NCI-H82 treated with DMSO at 0.1 percent for 48 hours (cell line): Measurements from ENCODE around the gene ANKRD11.
"Not testable (repeated sequence)": the region's sequence is repeated elsewhere in the genome, so short reads cannot be mapped to it uniquely, and the experiment has no call there.

Experiments
- DNase-seq: peaks from one replicate; lab custom pipeline; 2025; ENCODE audit not compliant: unreplicated experiment; lab: John Stamatoyannopoulos, UW

ANKRD11 gene

GRCh38 chr16:89454378-89455125 is 35.8 kb downstream of the ANKRD11 start:
- not testable (repeated sequence) for DNase-seq

DNA sequence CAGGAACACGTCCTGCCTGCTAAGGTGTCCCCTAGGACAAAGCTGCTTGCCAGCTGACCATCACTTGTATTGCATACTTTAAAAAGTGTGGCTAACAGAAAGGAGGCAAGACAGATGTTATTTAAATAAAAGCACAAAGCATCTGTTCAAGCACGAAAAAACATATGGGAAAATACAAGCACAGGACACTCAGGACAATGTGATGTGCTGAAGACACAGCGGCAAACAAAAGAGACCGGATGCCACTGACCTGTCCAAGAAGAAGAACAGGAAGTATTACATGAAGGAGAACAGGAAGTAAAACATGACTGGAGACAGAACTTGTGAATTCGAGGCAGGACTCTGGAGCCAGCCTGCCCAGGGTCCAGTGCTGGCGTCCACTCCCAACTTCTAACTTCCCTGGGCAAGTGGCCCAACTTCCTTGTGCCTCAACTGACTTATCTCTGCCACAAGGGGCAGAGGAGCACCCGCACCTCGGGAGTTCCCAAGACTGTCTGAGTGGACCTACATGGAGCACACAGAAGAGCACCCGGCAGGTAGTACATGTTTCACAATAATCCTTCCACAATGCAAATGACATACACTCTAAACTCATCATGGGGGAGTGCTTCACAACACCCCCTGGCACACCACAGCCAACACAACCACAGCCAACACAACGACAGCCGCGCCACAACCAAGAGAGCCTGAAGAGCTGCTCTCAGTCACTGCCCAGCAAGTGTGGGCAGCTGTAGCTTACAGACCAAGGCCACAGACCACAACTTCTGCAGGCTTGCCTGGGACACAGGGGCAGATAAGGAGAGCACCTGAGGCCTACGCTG is 36.6 kb downstream of the ANKRD11 start:
- DNase-seq, result no peak

DNA sequence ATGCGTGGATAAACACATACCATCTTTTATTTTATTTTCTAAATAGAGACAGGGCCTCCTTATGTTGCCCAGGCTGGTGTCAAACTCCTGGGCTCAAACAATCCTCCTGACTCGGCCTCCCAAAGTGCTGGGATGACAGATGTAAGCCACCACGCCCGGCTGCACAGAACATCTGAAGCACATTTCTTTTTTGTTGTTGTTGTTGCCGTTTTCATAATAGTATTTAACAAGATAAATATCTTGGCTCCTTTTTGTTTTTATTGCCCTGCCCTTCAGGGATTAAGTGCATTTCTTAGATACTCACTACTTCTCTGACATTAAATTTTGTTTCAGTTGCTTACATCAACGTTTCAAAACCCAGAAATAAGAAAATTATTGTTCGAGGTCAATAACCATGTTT is 37.4 kb downstream of the ANKRD11 start:
- no peak for DNase-seq

DNA sequence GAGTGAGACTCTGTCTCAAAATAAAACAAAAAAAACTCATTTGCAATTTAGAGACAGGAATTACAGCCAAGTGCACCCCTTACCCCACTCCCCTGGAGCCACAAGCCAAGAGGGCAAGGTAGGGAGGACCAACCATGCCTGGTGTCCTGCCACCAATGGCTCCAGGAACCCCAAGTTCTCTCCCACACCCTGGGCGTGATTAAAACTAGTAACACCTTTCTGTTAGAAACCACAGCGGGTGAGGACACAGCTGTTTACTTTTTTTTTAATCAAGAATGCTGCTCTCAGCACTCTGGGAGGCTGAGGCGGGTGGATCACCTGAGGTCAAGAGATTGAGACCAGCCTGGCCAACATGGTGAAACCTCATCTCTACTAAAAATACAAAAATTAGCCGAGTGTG is 38.1 kb downstream of the ANKRD11 start:
- no peak for DNase-seq

DNA sequence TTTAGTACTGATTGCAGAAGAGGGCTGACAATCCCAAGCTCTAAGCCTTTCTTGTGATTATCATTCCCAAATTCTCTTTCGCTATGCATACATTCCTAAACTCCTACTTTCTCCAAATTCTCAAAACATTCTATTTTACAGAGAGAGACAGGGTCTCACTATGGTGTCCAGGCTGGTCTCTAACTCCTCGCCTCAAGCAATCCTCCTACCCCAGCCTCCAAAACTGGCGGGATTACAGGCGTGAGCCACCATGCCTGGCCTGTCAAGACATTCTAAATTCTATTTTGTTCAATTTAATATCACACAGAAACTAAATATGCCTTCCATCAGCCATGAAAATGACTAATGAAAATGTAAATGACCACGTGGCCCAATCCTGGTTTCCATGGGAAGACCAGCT is 39.8 kb downstream of the ANKRD11 start:
- no peak for DNase-seq

DNA sequence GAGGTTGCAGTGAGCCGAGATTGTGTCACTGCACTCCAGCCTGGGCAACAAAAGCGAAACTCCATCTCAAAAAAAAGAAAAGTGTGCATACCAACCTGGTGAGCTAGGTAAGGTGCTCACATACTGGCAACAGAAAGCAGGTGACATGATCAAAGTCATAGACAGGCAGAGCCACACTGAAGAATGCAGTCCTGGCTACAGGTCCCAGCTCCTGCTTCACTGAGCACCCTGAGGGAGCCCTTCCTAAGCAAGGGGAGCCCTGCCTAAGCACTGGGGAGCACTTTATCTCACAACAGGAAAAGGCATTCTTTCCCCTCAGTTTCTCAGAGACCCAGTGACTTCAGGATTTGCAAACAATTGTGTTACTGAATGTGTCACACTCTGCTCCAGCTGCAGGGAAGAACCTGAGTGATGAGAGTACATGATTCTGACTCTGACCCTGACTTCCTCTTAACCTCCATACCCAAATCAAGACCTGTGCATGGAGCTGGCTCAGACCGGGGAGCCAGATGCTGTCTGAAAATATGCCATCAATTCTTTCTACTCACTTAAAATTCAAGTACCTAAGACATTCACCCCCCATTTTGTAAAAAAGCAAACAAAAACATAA is 40.5 kb downstream of the ANKRD11 start:
- DNase-seq, result no peak

DNA sequence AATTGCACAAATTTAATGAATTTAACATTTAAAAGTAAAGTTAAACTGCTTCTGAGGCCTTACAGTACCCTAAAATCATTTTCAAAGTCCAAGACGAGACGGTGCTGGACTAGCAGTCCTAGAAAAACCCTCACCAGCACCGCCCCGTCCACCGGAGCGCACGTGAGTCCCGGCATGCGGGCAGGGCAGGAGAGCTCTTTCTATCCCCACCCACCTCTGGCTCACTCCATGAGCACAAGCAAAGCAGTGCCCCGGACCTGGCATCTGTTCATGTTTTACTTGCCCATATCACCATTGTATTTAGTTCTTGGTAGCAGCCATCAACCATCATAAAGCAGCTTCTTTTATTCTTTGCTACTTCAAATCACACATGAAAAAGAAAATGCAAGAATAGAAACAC is 41.7 kb downstream of the ANKRD11 start:
- no peak for DNase-seq

- no peak for DNase-seq
These were observed 43.4 kb downstream of the ANKRD11 start for GRCh38 chr16:89446975-89447293.

GRCh38 chr16:89446136-89446974 is 44.0 kb downstream of the ANKRD11 start:
- DNase-seq, result no peak

DNA sequence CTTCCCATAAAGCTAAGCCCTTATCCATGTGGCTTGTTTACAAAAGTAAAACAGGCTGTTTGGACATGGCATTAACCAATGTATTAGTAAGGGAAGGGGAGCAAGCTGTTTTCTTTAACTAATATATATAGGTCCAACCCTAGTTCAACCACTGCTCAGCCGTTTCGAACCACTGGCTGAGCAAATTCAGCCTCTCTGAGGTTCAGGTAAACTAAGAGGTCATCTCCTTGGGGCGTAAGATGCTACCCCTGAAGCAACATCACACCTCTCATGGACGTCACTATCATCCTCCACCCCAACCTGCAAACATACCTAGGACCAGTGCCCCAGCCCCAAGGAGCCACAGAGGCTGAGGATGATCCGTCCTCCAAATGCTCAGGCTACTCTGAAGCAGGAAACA is 45.2 kb downstream of the ANKRD11 start:
- DNase-seq, result no peak

- DNase-seq, result no peak
These were observed 45.6 kb downstream of the ANKRD11 start for GRCh38 chr16:89444728-89445127.

- DNase-seq, result no peak
These were observed 46.1 kb downstream of the ANKRD11 start for GRCh38 chr16:89444151-89444723.

DNA sequence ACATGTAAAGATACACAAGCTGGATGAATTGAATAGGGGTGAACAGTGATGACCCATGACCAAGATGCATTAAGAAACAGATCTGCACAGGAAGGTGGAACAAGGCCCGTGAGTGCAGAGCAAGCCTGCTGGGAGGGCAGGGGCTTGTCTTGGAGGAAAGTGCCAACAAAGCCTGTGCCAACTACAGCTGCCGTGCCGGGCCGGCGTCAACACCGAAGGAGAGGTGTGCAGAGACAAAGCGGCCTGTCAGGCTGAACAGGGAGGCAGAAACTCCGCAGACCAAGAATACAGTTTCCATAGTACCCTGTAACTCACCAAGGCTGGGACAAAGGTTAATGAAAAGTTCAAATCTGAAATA is 46.7 kb downstream of the ANKRD11 start:
- DNase-seq, result no peak

GRCh38 chr16:89442990-89443726 is 47.2 kb downstream of the ANKRD11 start:
- no peak for DNase-seq

- no peak for DNase-seq
These were observed 47.8 kb downstream of the ANKRD11 start for GRCh38 chr16:89442588-89442987.

- no peak for DNase-seq
These were observed 50.7 kb downstream of the ANKRD11 start for GRCh38 chr16:89439659-89440058.

GRCh38 chr16:89437991-89438390 is 52.4 kb downstream of the ANKRD11 start:
- DNase-seq, result no peak

- no peak for DNase-seq
These were observed 52.9 kb downstream of the ANKRD11 start for GRCh38 chr16:89437251-89437987.

GRCh38 chr16:89436366-89436765 is 54.0 kb downstream of the ANKRD11 start:
- no peak for DNase-seq

GRCh38 chr16:89435059-89435458 is 55.3 kb downstream of the ANKRD11 start:
- DNase-seq, result not testable (repeated sequence)
